CD14-positive monocyte (primary cell): ENCODE data around the gene HBM. TPM values are rescaled to one million over a fixed set of nuclear protein-coding genes. Genes with fewer than 3 reads are reported as not detected.

Experiments
- DNase-seq, 3 donors: peaks; one replicate each; pipeline ENCODE4 v3.0.0-alpha.2; 2011 to 2022
- H2AFZ ChIP-seq: 2 replicates; pipeline ENCODE4 v1.6.0; 2012; ENCODE audit warnings: mild to moderate bottlenecking, low read depth, low read length, inconsistent platforms; ENCODE audit not compliant: insufficient read depth, poor library complexity, severe bottlenecking
- H3K27ac ChIP-seq, 2 donors: 1 replicate in 1 of 2; 2 replicates in 1 of 2; pipeline ENCODE4 v1.5.1; 2012 to 2013; ENCODE audit warnings: low read length in 2 of 2, control low read depth in 1 of 2, inconsistent platforms in 1 of 2, low read depth in 1 of 2, mild to moderate bottlenecking in 1 of 2
- H3K27me3 ChIP-seq, 2 donors: one replicate each; pipeline versions ENCODE4 v1.6.0 to v1.6.1; 2011 to 2013; ENCODE audit warnings: low read length in 2 of 2; ENCODE audit not compliant: control insufficient read depth in 2 of 2, insufficient read depth in 2 of 2
- H3K36me3 ChIP-seq, 2 donors: replicated peaks in 1 of 2; 1 replicate in 1 of 2; 2 replicates in 1 of 2; pipeline versions ENCODE4 v1.5.1 to v1.6.1; 2012 to 2013; ENCODE audit warnings: low read length in 2 of 2, control low read depth in 1 of 2, inconsistent platforms in 1 of 2, mild to moderate bottlenecking in 1 of 2; ENCODE audit not compliant: insufficient read depth in 2 of 2, control insufficient read depth in 1 of 2
- H3K4me1 ChIP-seq, 2 donors: 1 replicate in 1 of 2; 2 replicates in 1 of 2; pipeline versions ENCODE4 v1.5.1 to v1.6.1; 2012 to 2013; ENCODE audit warnings: low read length in 2 of 2, control low read depth in 1 of 2, inconsistent platforms in 1 of 2, mild to moderate bottlenecking in 1 of 2, moderate library complexity in 1 of 2; ENCODE audit not compliant: insufficient read depth in 2 of 2, control insufficient read depth in 1 of 2
- H3K4me2 ChIP-seq: replicated peaks from 2 replicates; pipeline ENCODE3; 2012; ENCODE audit warnings: low read length, moderate library complexity, mild to moderate bottlenecking; ENCODE audit not compliant: poor library complexity, severe bottlenecking; ENCODE audit errors: extremely low read depth
- H3K4me3 ChIP-seq, 3 experiments: fragments of 200-600 bp in 1 of 3; sonication (generic) in 1 of 3; replicated peaks in 1 of 3; 1 replicate in 2 of 3; 2 replicates in 1 of 3; pipeline ENCODE4 v1.5.1; 2011 to 2013; ENCODE audit warnings: low read length in 3 of 3, mild to moderate bottlenecking in 3 of 3, control low read depth in 2 of 3, low read depth in 2 of 3, inconsistent platforms in 1 of 3, moderate library complexity in 1 of 3
- H3K79me2 ChIP-seq: 2 replicates; pipeline ENCODE4 v1.6.0; 2012; ENCODE audit warnings: mild to moderate bottlenecking, control low read depth, inconsistent platforms, low read length, moderate library complexity; ENCODE audit not compliant: insufficient read depth
- H3K9ac ChIP-seq: 2 replicates; pipeline ENCODE4 v1.6.0; 2017; ENCODE audit warnings: low read length, mild to moderate bottlenecking; ENCODE audit not compliant: insufficient read depth, poor library complexity, severe bottlenecking
- H3K9me3 ChIP-seq, 2 donors: replicated peaks in 1 of 2; 1 replicate in 1 of 2; 2 replicates in 1 of 2; pipeline versions ENCODE4 v1.5.1 to v1.6.1; 2012 to 2013; ENCODE audit warnings: low read length in 2 of 2, control low read depth in 1 of 2; ENCODE audit not compliant: control insufficient read depth in 1 of 2, insufficient read depth in 1 of 2
- H4K20me1 ChIP-seq: 2 replicates; pipeline ENCODE4 v1.6.0; 2012; ENCODE audit warnings: mild to moderate bottlenecking, low read length, control low read depth, moderate library complexity; ENCODE audit not compliant: insufficient read depth
- H3K27ac Mint-ChIP-seq, 7 donors: one replicate each; pipeline ENCODE4 v1.8.0; 2020; ENCODE audit warnings: mild to moderate bottlenecking in 7 of 7, mixed read lengths in 7 of 7, moderate library complexity in 6 of 7, inconsistent platforms in 2 of 7
- H3K27me3 Mint-ChIP-seq, 3 donors: one replicate each; pipeline ENCODE4 v1.8.0; 2021 to 2022; ENCODE audit warnings: low read depth in 3 of 3, mild to moderate bottlenecking in 3 of 3, mixed read lengths in 3 of 3, moderate library complexity in 3 of 3, inconsistent platforms in 1 of 3
- H3K36me3 Mint-ChIP-seq, 2 donors: one replicate each; pipeline ENCODE4 v1.8.0; 2020; ENCODE audit warnings: mixed read lengths in 2 of 2, inconsistent platforms in 1 of 2, mild to moderate bottlenecking in 1 of 2
- H3K4me1 Mint-ChIP-seq: one replicate; pipeline ENCODE4 v1.8.0; 2020; ENCODE audit warnings: mild to moderate bottlenecking, mixed read lengths
- H3K4me3 Mint-ChIP-seq, 2 donors: one replicate each; pipeline ENCODE4 v1.8.0; 2020; ENCODE audit warnings: mild to moderate bottlenecking in 2 of 2, mixed read lengths in 2 of 2, moderate library complexity in 1 of 2
- H3K9me3 Mint-ChIP-seq, 7 donors: one replicate each; pipeline ENCODE4 v1.8.0; 2020 to 2022; ENCODE audit warnings: mixed read lengths in 7 of 7, mild to moderate bottlenecking in 6 of 7, moderate library complexity in 6 of 7, inconsistent platforms in 2 of 7
- WGBS: methylation state at CpG from one replicate; pipeline ENCODE4 v1.1.5; 2013; ENCODE audit warnings: missing lambda C conversion rate; ENCODE audit not compliant: insufficient coverage; 5-methylcytosine and 5-hydroxymethylcytosine counted together
- intact Hi-C, 2 donors: fragments of 100-400 bp; cut with micrococcal nuclease; formaldehyde crosslinking; loops; one replicate each; pipeline versions ENCODE4 v1.15.0 to v1.15.1; 2023
- polyA plus RNA-seq, 3 donors: library from polyadenylated mRNA; depleted of rRNA in 1 of 3; unstranded in 2 of 3; stranded (reverse) in 1 of 3; fragments of 300-500 nt in 2 of 3; fragments of >200 nt in 1 of 3; fragmentation: Illumina TruSeq in 2 of 3; gene quantifications; 1 replicate in 2 of 3; 2 replicates in 1 of 3; pipeline ENCODE4 v1.2.3, GENCODE V29; 2012 to 2021
- TF ChIP-seq, protein P1 (sequence below): fragments of 200-600 bp; IDR thresholded peaks from one replicate; pipeline ENCODE4 v1.8.0; 2022; ENCODE audit warnings: antibody characterized with exemption, mild to moderate bottlenecking

HBM gene
- polyA plus RNA-seq, 3 donors, result not detected

DNA sequence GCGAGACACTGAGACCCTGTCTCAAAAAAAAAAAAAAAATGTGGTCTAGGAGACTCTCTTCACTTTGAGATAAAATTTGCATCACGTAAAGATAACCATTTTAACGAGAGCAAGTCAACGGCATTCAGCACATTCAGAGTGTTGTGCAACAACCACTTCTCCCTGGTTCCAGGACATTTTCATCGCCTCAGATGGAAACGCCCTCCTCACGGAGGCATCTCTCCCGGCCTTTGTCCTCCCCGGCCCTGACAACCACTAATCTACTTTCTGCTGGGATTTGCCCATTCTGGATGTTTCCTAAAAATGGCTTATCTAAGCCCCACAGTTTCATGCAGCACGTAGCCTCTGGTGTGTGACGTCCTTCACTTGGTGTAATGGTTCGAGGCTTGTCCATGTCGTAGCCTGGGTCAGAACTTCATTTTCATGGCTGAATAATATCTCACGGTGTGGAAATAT is 21.0 kb upstream of the HBM start:
- H3K36me3 Mint-ChIP-seq, result no peaks in the 10 kb centered on the region
- TF ChIP-seq, protein P1, sequence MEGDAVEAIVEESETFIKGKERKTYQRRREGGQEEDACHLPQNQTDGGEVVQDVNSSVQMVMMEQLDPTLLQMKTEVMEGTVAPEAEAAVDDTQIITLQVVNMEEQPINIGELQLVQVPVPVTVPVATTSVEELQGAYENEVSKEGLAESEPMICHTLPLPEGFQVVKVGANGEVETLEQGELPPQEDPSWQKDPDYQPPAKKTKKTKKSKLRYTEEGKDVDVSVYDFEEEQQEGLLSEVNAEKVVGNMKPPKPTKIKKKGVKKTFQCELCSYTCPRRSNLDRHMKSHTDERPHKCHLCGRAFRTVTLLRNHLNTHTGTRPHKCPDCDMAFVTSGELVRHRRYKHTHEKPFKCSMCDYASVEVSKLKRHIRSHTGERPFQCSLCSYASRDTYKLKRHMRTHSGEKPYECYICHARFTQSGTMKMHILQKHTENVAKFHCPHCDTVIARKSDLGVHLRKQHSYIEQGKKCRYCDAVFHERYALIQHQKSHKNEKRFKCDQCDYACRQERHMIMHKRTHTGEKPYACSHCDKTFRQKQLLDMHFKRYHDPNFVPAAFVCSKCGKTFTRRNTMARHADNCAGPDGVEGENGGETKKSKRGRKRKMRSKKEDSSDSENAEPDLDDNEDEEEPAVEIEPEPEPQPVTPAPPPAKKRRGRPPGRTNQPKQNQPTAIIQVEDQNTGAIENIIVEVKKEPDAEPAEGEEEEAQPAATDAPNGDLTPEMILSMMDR, result no peak
- Histone ChIP-seq H3K4me3 (no peak overlapping the region), H2AFZ (no peak overlapping the region), H3K27ac (no peak overlapping the region), H4K20me1 (no peaks in the 10 kb centered on the region), H3K4me1 (no peaks in the 10 kb centered on the region), H3K9me3 (no peaks in the 10 kb centered on the region), H3K27me3 (peaks cover 0 to 13% of the 10 kb centered on the region in 2 donors), H3K79me2 (no peaks in the 10 kb centered on the region), H3K9ac (no peak overlapping the region), H3K4me2 (no peak overlapping the region), H3K36me3 (no peaks in the 10 kb centered on the region)
- WGBS, result 84% methylated on average over 14 of the region's 14 CpGs
- intact Hi-C loops, result no loop called here
- DNase-seq, result no peak
- no peaks in the 10 kb centered on the region for H3K4me1 Mint-ChIP-seq
- H3K9me3 Mint-ChIP-seq, result no peaks in the 10 kb centered on the region
- H3K4me3 Mint-ChIP-seq, result no peak overlapping the region
- H3K27ac Mint-ChIP-seq, result peak overlapping the region in 1 of 7 donors; percentile 37
- H3K27me3 Mint-ChIP-seq, result peaks cover 17 to 33% (median 24%) of the 10 kb centered on the region in 3 donors

DNA sequence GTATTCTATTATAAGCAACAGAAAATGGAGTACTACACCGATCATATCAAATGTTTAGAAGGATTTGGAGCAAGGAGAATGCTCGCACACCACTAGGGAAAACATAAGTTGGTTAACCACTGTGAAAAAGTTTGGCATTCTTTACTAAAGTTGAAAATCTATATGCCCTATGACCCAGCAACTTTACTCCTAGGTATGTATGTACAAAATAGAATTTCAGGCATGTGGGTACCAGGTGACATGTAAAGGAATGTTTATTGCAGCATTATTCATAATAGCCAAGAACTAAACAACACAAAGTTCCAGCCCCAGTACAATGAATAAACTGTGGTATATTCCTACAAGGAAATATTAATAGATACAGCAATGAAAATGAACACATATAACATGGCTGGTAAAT is 19.1 kb upstream of the HBM start:
- peaks cover 27 to 50% (median 35%) of the 10 kb centered on the region in 3 donors for H3K27me3 Mint-ChIP-seq
- H3K4me1 ChIP-seq, result no peaks in the 10 kb centered on the region
- H3K4me1 Mint-ChIP-seq, result no peaks in the 10 kb centered on the region
- H3K79me2 ChIP-seq, result no peaks in the 10 kb centered on the region
- intact Hi-C loops, result no loop called here
- no peak overlapping the region for H3K4me2 ChIP-seq
- H3K27ac Mint-ChIP-seq, result no peak overlapping the region
- peaks cover 2 to 25% of the 10 kb centered on the region in 2 donors for H3K27me3 ChIP-seq
- no peak overlapping the region for H3K4me3 Mint-ChIP-seq
- TF ChIP-seq, protein P1, result no peak
- H3K4me3 ChIP-seq, result no peak overlapping the region
- no peak overlapping the region for H2AFZ ChIP-seq
- H3K9me3 Mint-ChIP-seq, result no peaks in the 10 kb centered on the region
- H3K27ac ChIP-seq, result no peak overlapping the region
- H3K9me3 ChIP-seq, result no peaks in the 10 kb centered on the region
- no peaks in the 10 kb centered on the region for H3K36me3 Mint-ChIP-seq
- no peak overlapping the region for H3K9ac ChIP-seq
- no peaks in the 10 kb centered on the region for H3K36me3 ChIP-seq
- H4K20me1 ChIP-seq, result no peaks in the 10 kb centered on the region
- no peak for DNase-seq
- WGBS, result no CpG with 5 or more reads among the region's 2 CpGs
